AG04450 (cell line): ENCODE results near the gene ZNF646. TPM values are rescaled to one million over a fixed set of nuclear protein-coding genes. Genes with fewer than 3 reads are reported as not detected.

Source experiments
- CTCF ChIA-PET: fragments of 300-600, 350-600 bp; formaldehyde crosslinking; extraction: SDS; loops from one replicate; lab custom pipeline; 2022; ENCODE audit warnings: antibody characterized with exemption, inconsistent platforms; lab: Charles Lee
- POLR2A ChIA-PET: fragments of 350-600 bp; formaldehyde crosslinking; extraction: SDS; loops from one replicate; lab custom pipeline; 2021; ENCODE audit warnings: antibody characterized with exemption, inconsistent platforms; lab: Yijun Ruan, JAX
- DNase-seq: peaks from one replicate; pipeline ENCODE4 v3.0.0-alpha.2; 2011; ENCODE audit warnings: low read depth, low spot score
- H3K27ac ChIP-seq: one replicate; pipeline ENCODE4 v1.5.1; 2012; ENCODE audit warnings: low read depth, low read length, control low read depth
- H3K27me3 ChIP-seq: one replicate; pipeline ENCODE4 v1.6.0; 2012; ENCODE audit warnings: low read length; ENCODE audit not compliant: control insufficient read depth, insufficient read depth
- H3K4me3 ChIP-seq: 2 replicates; pipeline ENCODE4 v1.5.1; 2011; ENCODE audit warnings: mild to moderate bottlenecking, low read depth, low read length, control low read depth
- H3K9me3 ChIP-seq: 2 replicates; pipeline ENCODE4 v1.5.1; 2012; ENCODE audit warnings: low read length; ENCODE audit not compliant: control insufficient read depth, insufficient read depth
- CTCF ChIP-seq: IDR thresholded peaks from 2 replicates; pipeline ENCODE4 v1.5.1; 2011; ENCODE audit warnings: low read depth, low read length, control low read depth, inconsistent platforms
- polyA plus RNA-seq: library from polyadenylated mRNA; depleted of rRNA; stranded (reverse); fragments of >200 nt; gene quantifications from 2 replicates; pipeline ENCODE4 v1.2.3, GENCODE V29; 2011

The ZNF646 gene
- polyA plus RNA-seq, 1 experiment: 2.4 TPM

- no peak overlapping the region for H3K4me3 ChIP-seq
- CTCF ChIA-PET: interaction anchor here (0.6 to 1.0 kb wide), 2 partner anchors 58 to 232 kb away, joined by 3 to 4 read pairs; partner anchors contain the start of gene HSD3B7
- DNase-seq: no peak
- POLR2A ChIA-PET: no interaction called here
- H3K27ac ChIP-seq: no peak overlapping the region
- H3K9me3 ChIP-seq: no peaks in the 10 kb centered on the region; the same call in 1 of the 2 replicates
- no peak for TF ChIP-seq CTCF
- no peaks in the 10 kb centered on the region for H3K27me3 ChIP-seq
Observed at GRCh38 chr16:31042866-31043265, 31.4 kb upstream of the ZNF646 start.

GRCh38 chr16:31043352-31043751 lies 30.9 kb upstream of the ZNF646 start:
- Histone ChIP-seq H3K4me3 (no peak overlapping the region), H3K27me3 (no peaks in the 10 kb centered on the region), H3K27ac (no peak overlapping the region), H3K9me3 (no peaks in the 10 kb centered on the region; the same call in 1 of the 2 replicates)
- CTCF ChIA-PET: no interaction called here
- no peak for TF ChIP-seq CTCF
- POLR2A ChIA-PET: no interaction called here
- no peak for DNase-seq

- DNase-seq: no peak
- no peak overlapping the region for H3K4me3 ChIP-seq
- no peaks in the 10 kb centered on the region; the same call in 1 of the 2 replicates for H3K9me3 ChIP-seq
- POLR2A ChIA-PET: no interaction called here
- TF ChIP-seq CTCF: no peak
- no peaks in the 10 kb centered on the region for H3K27me3 ChIP-seq
- CTCF ChIA-PET: no interaction called here
- H3K27ac ChIP-seq: no peak overlapping the region
Observed at GRCh38 chr16:31043898-31044481, 30.2 kb upstream of the ZNF646 start.

- CTCF ChIA-PET: interaction anchor here (1.0 kb wide), 1 partner anchor 91 kb away, joined by 4 read pairs; no protein-coding TSS in a partner anchor
- no peak overlapping the region for H3K4me3 ChIP-seq
- H3K9me3 ChIP-seq: no peaks in the 10 kb centered on the region
- TF ChIP-seq CTCF: no peak
- POLR2A ChIA-PET: interaction anchor here (1.6 kb wide), 1 partner anchor 24 kb away, joined by 4 read pairs; the partner anchor contains the start of genes ZNF646 and ZNF668
- no peak overlapping the region for H3K27ac ChIP-seq
- no peak for DNase-seq
- H3K27me3 ChIP-seq: no peaks in the 10 kb centered on the region
Observed at GRCh38 chr16:31050280-31051030, 23.8 kb upstream of the ZNF646 start.

- Histone ChIP-seq H3K4me3 (no peak overlapping the region), H3K9me3 (no peaks in the 10 kb centered on the region), H3K27ac (peak overlapping the region; percentile 80), H3K27me3 (no peaks in the 10 kb centered on the region)
- POLR2A ChIA-PET: interaction anchor here (1.2 to 1.6 kb wide), 2 partner anchors 13 to 22 kb away, joined by 4 read pairs; partner anchors contain the start of genes ZNF646 and ZNF668
- no peak for TF ChIP-seq CTCF
- CTCF ChIA-PET: no interaction called here
- DNase-seq: peak; percentile 77
Observed at GRCh38 chr16:31052114-31052513, 22.1 kb upstream of the ZNF646 start.
